Fibroblast of skin of abdomen (primary cell): Measurements from ENCODE around the gene TGFB1I1. TPM values are rescaled to one million over a fixed set of nuclear protein-coding genes. Genes with fewer than 3 reads are reported as not detected.
"Not testable (repeated sequence)": the region's sequence is repeated elsewhere in the genome, so short reads cannot be mapped to it uniquely, and the experiment has no call there.

ENCODE experiments used
- DNase-seq: peaks from one replicate; pipeline ENCODE4 v3.0.0-alpha.2; 2013
- polyA plus RNA-seq, 2 experiments: library from polyadenylated mRNA; unstranded; fragments of 120-200 nt; gene quantifications; one replicate each; pipeline ENCODE4 v1.2.1, GENCODE V29; 2013; ENCODE audit not compliant: insufficient read length in 2 of 2

Gene TGFB1I1
- 290 TPM for polyA plus RNA-seq (2013, experiment 1 of 2; ENCODE audit: insufficient read length)
- 291 TPM for polyA plus RNA-seq (2013, experiment 2 of 2; ENCODE audit: insufficient read length)

DNA sequence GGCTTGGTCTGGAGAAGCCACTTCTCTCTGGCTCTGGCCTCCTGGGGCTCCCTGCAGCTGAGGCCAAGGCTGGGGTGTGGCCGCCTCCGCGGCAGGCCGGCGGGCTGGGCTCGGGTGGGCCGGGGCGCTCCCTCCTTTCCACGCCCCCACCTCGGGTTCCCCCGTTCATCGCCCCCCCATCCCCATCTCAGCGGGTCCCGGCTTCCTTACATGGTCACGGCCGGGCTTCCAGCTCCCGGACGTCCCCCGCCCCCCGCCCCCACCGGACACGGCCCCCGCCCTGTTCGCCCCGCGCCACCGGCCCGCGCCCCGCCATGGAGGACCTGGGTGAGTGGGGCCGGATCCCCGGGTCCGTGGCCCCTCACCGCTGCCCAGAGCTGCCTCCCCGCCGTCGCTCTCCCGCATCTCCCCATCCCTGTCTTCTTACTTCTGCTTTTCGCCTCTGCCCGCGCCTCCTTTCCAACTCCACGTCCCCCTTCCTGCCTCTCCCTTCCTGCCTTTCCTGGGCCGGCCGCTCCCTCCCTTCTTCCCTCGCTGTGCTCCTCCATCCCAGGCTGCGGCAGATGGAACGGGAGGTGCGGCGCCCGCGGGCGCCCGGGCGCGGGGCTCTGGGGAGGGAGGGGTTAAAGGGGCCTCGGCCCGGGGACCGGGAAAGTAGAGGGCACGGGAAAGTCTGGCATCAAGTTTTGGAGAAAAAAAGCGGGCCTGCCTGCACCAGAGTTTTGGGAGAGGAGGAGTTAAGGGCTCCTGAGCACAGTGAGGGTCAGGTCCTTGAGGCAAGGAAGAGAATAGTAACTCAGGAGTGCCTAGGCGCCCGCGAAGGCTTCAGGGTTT is at the start of gene TGFB1I1:
TGFB1I1 (plus strand) TSS at position 278 of the 834 bp plus-strand sequence; CDS start at position 315, 37 bp downstream.
- DNase-seq = peak; percentile 94

DNA sequence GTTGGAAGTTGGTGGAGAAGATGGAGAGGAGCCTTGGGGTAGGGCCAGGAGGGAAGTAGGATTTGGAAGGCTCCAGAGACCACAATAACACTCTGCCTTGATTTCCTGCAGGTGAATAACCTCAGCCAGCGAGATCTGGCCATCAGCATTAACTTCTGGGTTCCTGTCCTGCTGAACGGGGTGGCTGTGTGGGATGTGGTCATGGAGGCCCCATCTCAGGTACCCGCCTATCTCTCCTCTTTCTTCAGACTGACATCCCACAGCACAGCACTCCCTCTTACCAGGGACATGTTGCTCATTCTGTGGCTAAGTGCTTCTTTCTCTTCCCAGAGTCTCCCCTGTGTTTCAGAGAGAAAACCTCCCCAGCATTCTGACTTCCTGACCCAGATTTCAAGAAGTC is 48.7 kb upstream of the TGFB1I1 start:
- no peak for DNase-seq

DNA sequence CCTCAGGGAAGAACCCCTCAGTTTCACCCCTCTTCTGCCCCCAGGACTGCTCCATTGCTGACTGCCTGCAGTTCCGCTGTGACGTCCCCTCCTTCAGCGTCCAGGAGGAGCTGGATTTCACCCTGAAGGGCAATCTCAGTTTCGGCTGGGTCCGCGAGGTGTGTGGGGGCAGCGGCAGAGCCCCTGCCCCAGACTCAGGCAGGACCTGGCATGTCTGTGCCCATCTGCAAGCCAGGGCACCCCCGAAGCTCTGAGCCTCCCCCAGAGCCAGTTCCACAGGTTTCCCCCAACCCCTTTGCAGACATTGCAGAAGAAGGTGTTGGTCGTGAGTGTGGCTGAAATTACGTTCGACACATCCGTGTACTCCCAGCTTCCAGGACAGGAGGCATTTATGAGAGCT is 48.2 kb upstream of the TGFB1I1 start:
- DNase-seq = no peak

DNA sequence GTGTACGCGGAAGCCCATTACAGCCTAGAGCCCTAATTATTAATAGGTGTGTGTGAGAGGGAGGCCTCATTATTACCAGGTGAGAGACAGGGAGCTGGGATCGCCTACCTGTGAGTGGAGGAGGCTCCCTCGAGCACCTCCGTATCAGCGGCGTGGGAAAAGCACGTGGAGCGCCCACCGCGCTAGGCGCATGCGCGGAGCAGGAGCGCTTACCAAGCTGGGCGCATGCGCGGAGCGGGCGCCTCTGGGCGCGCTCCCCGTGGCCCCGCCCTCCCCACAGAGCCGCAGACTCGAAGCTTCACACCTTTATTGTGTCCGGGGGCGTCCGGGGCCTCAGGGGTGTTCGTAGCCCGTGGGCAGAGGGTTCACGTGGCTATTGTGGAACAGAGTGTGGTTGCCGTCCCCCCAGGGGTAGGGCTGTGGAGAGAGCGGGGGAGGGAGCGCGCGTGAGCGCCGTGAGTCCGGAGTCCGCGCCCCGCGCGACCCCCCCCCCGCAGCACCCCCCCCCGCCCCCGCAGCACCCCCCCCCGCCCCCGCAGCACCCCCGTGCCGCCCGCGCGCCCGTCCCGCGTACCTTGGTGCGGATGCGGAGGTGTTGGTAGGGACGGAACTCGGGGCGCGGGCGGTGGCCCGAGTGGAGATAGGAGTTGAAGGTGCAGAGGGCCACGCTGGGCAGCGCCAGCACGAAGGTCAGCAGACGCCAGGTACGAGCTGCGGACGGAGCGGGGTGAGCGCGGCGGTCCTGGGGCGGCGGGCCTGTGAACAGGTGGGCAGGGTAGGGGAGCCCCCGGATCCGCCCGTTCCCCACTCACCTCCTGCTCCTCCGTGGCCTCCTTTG is 44.3 kb upstream of the TGFB1I1 start:
- peak; percentile 41 for DNase-seq

DNA sequence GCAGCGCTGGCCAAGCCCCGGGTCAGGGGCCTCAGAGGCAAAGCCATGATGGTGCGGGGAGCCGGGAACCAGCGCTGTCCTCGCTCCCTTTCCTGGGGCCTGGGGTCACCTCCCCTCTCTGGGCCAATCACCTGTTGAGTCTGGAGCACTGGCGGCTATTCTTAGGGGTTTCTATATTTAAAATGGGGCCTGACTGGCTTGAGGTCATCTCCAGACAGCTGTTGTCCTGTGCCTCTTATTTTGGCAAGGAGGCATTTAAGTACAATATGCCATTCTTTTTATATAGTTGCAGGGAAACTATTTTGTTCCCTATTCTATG is 43.7 kb upstream of the TGFB1I1 start, which contains the start of gene COX6A2:
COX6A2 (minus strand) TSS at position 82 of the 319 bp plus-strand sequence; CDS start at position 47, 35 bp downstream.
- DNase-seq = no peak

DNA sequence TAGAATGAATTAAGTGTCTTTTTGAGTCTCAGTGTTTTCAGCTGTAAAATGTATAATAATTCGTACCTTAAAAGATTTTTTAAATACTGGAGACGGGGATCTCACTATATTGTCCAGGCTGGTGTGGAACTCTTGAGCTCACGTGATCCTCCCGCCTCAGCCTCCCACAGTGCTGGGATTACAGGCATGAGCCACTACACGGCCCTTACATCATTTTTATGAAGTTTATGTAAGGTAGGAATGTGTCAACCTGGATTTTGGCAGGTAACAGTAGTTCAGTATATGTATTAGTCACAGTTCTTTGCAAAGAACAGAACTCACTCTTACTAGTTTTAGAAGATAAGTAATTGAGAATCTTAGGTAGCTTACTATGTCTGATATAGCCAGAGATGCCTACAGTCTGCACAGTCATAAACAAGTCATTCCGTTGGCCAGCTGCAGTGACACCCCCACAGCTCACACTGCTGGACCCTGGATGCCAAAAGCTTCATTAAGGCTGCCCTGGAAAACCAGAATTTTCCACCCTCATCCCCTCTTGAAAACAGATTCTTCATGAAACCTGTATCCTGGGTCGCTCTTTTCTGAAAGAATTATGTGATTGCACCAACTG is 43.2 kb upstream of the TGFB1I1 start:
- no peak for DNase-seq

DNA sequence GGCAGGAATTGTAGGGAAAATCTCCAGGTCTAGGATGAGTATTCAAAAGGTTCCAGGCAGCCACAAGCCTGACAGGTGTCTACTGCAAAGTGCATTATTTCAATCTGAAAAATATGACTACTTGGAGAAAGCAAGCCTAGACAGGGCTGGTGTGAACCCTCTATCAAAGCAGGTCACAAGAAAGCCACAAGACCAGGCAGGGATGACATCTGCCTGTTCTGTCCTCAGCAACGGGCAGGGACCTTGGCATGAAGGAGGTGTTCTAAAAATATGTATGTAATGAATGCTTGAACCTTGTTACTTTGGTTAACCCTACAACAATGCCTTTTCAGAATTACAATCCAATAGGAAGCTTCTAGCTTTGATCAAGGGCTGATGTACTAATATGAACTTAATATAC is 42.6 kb upstream of the TGFB1I1 start:
- no peak for DNase-seq

DNA sequence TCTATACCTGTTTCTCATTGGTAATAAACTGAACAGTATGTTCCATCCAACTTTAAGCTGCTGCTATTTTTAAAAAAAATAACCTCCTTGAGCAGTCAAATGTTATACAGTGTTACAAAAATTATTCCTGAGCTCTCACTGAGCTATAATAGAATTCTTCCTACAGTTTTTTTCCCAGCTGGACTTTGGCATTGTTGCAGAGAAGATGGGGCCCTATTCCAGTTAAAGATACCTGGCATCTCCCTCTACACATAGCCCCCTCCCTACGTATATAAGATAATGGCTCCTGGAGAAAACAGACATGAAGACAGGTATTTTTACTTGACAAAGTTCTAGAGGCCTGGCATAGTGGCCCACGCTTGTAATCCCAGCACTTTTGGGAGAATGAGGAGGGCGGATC is 42.2 kb upstream of the TGFB1I1 start:
- no peak for DNase-seq

DNA sequence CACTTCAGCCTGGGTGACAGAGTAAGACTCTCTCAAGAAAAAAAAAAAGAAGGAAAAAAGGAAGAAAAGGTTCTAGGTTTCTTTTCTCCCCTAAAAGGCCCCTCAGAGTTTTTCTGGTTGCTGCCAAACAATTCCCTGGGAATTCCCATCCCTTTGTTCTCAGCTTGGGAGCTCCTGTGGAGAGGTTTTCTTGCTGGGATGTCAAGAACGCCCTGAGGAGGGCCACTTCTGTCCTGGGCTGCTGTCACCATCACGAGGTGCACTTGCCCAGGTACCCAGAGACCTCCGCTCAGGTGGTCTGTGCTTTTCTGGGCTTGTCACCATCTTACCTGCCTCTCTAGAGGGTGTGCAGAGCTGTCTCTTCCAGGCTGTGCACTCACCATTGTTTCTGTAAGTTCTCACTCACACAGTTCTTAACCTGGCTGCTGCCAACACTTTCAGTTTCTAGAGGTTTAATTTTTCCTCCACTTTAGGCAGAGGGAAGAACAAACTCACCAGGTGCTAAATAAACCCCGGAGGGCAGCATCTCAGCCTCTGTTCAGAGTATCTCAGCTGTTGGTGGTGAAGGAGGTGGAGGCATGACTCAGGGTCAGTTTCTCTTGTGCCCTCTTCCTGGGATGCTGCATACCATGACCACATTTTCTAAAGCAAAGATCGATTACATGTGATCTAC is 41.4 kb upstream of the TGFB1I1 start:
- no peak for DNase-seq

DNA sequence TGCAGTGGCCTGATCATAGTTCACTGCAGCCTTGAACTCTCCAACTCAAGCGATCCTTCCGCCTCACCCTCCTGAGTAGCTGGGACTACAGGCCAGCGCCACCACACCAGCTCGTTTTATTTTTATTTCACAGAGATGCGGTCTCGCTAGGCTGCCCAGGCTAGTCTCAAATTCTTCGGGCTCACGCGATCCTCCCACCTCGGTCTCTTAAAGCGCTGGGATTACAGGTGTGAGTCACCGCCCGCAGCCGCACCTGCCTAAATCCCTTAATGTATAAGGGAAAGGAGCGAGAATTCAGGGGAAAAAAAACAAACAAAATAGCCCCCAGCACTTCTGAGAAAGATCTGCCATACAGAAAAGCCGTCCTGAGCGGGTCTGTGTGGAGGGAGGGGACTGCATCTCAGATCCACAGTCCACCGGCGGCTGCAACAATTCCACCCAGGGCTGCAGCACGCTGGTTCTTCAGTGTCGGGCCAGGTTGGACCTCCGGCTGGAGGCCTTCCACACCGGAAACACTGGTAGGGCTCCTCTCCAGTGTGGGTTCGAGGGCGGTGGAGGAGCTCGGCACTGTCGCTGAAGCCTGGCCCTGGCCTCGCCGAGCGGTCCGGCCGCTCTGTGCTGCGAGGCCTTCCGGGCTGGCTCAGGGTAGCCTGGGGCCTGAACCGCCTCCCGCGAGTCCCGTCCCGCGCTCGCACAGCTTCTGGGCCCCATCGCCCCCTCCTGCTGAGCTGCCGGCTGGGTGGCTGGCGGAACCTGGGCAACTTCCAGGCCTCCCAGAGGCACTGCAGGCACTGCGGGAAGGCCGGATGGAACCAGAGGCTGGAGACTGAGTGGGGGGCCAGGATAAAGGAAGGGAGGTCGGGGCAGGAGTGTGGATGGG is 36.4 kb upstream of the TGFB1I1 start:
- DNase-seq = no peak

DNA sequence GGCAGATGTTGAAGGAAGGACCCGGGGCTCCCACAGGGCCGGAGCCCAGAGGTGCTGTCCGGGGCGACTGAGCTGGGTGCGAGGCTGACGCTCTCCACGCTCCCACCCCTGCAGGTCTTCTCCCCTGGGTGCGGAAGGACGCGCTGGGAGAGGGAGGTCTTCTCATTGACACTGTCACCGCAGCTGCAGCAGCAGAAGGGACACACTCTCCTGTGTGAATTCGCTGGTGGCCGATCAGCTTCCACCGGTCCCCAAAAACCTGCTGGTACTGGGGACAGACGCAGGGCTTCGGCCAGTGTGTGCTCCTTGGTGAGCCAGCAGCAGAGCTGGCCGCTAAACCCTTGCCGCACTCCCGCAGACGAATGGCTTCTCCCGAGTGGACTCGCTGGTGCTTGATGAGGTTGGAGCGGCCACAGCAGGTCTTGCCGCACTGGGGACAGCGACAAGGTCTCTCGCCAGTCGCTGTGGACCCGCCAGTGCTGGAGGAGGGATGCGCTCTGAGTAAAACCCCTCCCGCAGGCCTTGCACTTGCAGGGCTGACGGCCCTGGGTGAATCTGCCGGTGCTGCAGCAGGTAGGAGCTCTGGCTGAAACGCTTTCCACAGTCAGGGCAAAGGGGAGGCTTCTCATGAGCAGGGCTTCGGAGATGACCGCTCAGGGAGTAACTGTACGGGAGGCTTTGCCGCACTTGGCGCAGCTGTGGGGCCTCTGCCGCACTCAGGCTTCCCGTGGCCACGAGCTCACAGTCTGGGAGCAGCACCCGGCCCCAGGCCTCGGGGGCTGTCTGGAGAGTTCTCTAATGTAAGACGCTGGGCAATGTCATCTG is 35.5 kb upstream of the TGFB1I1 start:
- no peak for DNase-seq

DNA sequence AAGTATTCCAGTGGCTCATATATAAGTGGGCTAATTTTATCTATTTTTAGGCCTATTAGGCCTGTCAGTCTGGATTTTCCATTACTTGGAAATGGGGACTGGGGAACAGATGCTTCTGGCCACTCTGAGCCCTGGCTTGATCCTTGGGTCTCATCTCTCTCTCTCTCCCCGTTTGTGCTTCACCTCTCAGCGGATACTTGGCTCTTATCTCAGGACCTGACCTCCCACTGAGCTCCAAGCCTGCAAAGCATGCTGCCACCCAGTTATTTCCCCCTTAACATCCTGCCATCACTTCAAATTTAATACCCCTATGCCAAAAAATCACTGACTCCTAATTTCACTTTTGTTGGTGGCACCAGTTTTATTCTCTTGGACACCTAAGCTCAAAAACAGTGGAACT is 33.5 kb upstream of the TGFB1I1 start:
- DNase-seq = no peak

DNA sequence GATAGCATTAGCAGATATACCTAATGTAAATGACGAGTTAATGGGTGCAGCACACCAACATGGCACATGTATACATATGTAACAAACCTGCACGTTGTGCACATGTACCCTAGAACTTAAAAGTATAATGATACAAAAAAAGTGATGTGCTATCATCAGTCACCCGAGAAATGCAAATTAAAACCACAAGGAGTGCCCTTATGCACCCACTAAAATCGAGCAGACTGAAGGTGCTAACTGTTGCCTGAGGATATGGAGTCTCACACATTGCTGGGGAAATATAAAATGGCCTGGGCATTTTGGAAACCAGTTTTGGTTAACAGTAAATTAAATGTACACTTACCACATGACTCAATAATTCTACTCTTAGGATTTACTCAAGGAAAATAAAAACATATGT is 32.9 kb upstream of the TGFB1I1 start:
- not testable (repeated sequence) for DNase-seq

DNA sequence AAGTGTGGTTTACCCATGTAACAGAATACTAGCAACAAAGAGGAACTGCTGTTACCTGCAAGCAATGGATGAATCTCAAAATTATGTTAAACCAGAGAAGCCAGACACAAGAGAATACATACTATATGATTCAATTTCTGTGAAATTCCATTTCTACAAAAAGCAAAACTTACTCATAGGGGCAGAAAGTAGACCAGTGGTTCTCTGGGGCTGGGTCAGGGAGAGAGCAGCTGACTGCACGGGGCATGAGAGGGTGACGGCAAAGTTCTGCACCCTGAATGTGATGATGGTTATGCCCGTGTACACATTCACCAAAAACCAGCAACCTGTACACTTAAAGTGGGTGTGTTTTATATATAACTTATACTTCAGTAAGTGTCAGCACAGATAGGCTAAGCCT is 32.4 kb upstream of the TGFB1I1 start:
- no peak for DNase-seq

DNA sequence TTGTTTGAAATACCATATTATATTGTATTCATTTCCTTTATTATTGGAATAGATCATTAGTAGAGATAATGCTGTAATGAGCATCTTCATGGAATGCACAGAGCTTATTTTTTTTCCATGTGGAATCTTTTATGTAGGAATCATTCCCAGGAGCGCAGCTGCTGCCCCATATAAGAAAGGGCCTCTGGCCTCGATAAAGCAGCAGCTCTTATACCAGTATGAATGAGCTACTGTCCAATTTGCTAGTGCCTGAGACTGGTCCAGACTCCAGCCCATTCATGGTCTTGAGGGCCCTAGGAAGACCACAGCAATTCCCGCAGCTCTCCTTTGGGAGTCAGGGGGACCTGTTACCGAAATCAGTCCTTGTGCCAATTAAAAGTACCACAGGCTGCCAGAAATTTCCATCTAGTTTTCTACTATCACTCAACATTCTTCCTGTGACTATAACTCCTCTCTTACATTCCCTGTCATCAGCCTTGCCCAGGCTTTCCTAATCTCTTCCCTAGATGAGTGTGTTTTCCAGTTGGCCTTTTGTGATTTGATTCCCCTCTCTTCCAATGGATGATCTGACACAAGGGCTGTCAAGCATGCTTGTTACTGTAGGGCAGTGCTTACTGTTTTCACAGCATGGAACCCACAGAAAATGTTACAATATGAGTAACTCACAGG is 31.3 kb upstream of the TGFB1I1 start:
- peak; percentile 29 for DNase-seq

DNA sequence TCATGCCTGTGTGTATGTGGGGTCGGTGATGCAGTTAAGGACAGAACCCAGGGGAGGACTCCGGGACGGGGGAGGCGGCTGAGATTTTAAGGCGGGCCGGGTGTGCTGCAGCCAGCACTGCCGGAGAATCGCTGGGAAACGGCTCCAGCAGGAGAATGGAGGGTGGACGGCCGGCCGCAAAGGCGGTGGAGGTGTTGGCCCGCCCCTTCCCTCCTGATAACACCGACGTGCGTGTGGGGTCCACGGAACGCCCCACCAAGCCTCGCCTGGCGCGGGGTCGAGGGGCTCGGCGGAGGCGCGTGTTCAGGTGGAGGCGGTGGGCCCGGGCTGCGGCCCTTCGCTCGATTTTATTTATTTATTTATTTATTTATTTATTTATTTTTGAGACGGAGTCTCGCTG is 30.0 kb upstream of the TGFB1I1 start:
- no peak for DNase-seq

DNA sequence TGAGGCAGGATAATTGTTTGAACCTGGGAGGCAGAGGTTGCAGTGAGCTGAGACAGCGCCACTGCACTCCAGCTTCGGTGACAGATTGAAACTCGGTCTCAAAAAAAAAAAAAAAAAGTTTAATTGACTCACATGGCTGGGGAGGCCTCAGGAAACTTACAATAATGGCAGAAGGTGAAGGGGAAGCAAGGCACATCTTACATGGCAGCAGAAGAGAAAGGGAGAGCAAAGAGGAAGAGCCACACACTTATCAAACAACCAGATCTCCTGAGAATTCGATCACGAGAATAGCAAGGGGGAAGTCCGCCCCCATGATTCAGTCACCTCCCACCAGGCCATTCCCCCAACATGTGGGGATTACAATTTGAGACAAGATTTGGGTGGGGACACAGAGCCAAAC is 26.0 kb upstream of the TGFB1I1 start:
- DNase-seq = not testable (repeated sequence)

DNA sequence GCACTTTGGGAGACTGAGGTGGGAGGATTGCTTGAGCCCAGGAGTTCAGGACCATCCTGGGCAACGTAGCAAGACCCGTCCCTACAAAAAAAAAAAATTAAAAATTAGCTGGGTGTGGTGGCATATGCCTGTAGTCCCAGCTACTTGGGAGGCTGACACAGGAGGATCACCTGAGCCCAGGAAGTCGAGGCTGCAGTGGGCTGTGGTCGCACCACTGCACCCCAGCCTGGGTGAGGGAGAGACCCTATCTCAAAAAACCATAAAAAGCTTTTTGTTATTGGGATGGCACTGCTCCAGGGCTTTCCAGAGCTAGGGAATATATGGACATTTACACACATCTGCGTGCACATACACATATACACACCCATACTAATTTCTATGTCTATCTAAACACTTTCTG is 20.8 kb upstream of the TGFB1I1 start:
- no peak for DNase-seq

DNA sequence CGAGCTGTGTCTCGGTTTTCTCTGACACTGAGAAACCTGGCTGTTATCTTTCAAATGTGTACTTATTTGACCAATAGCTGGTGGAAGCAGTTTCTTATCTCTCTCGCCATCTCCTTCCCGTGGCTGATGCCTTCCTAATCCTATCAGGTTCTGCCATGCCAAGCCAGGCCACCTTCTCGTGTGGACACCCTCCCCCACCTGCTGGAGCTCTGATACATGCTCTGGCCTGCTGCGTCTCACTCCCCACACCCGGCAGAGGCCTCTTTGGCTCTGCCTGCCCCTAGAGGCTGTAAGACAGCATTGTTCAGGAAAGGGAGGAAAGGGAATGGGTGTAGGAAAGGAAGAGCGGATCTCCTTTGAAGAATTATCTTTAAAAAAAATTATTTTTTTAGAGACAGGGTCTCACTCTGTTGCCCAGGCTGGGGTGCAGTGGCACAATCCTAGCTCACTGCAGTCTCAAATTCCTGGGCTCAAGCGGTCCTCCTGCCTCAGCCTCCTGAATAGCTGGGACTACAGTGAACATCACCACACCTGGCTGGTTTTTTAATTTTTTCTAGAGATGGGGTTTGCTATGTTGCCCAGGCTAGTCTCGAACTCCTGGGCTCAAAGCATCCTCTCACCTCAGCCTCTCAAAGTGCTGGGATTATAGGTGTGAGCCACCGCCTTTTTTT is 20.1 kb upstream of the TGFB1I1 start:
- peak; percentile 81 for DNase-seq
